WTC11 (cell line): ENCODE data around the gene SMPX. TPM values are rescaled to one million over a fixed set of nuclear protein-coding genes. Genes with fewer than 3 reads are reported as not detected.

Experiments
- ATAC-seq: fragments of 200-7000 bp; cut with Tn5 transposase; 2 replicates; pipeline ENCODE4 v1.10.0; 2021; ENCODE audit warnings: mild to moderate bottlenecking, moderate library complexity
- CTCF ChIA-PET: fragments of 300-600 bp; sonication (Branson Sonifier 250); formaldehyde crosslinking; loops from one replicate; lab custom pipeline; 2021; ENCODE audit warnings: antibody characterized with exemption; lab: Charles Lee
- POLR2A ChIA-PET: fragments of 350-600 bp; sonication (Branson Sonifier 250); formaldehyde crosslinking; loops from one replicate; lab custom pipeline; 2021; ENCODE audit warnings: antibody characterized with exemption; lab: Charles Lee
- DNase-seq: peaks from one replicate; pipeline ENCODE4 v3.0.0; 2021; ENCODE audit warnings: low spot score
- H3K27ac Mint-ChIP-seq: 2 replicates; pipeline ENCODE4 v1.8.0; 2021; ENCODE audit warnings: mixed read lengths
- H3K27me3 Mint-ChIP-seq: 2 replicates; pipeline ENCODE4 v1.8.0; 2021; ENCODE audit warnings: low read depth, mild to moderate bottlenecking, moderate library complexity, mixed read lengths
- H3K36me3 Mint-ChIP-seq: 2 replicates; pipeline ENCODE4 v1.8.0; 2021; ENCODE audit warnings: mixed read lengths
- H3K4me1 Mint-ChIP-seq: 2 replicates; pipeline ENCODE4 v1.8.0; 2022; ENCODE audit warnings: mixed read lengths
- H3K4me3 Mint-ChIP-seq: 2 replicates; pipeline ENCODE4 v1.8.0; 2021; ENCODE audit warnings: mild to moderate bottlenecking, moderate library complexity, mixed read lengths
- H3K9me3 Mint-ChIP-seq: 2 replicates; pipeline ENCODE4 v1.8.0; 2021; ENCODE audit warnings: mixed read lengths
- AFF4 ChIP-seq: sonication (generic); formaldehyde crosslinking; IDR thresholded peaks from 2 replicates; pipeline ENCODE4 v1.8.1; 2023; ENCODE audit warnings: mild to moderate bottlenecking, missing genetic modification reagents, borderline replicate concordance
- ATF2 ChIP-seq: sonication (generic); formaldehyde crosslinking; IDR thresholded peaks from 2 replicates; pipeline ENCODE4 v1.8.1; 2022; ENCODE audit warnings: low read depth, missing genetic modification reagents, borderline replicate concordance
- ATF3 ChIP-seq: sonication (generic); formaldehyde crosslinking; conservative IDR thresholded peaks from 2 replicates; pipeline ENCODE4 v1.8.1; 2022; ENCODE audit warnings: mild to moderate bottlenecking, missing genetic modification reagents
- CDX4 ChIP-seq: fragments of 250-450 bp; sonication (Bioruptor Pico); IDR thresholded peaks from 2 replicates; pipeline ENCODE4 v1.9.0; 2021; ENCODE audit warnings: moderate library complexity, mild to moderate bottlenecking, inconsistent platforms, borderline replicate concordance
- GABPB1 ChIP-seq: sonication (generic); formaldehyde crosslinking; IDR thresholded peaks from 2 replicates; pipeline ENCODE4 v1.8.1; 2023; ENCODE audit warnings: mild to moderate bottlenecking, missing genetic modification reagents
- IRF1 ChIP-seq: sonication (generic); formaldehyde crosslinking; IDR thresholded peaks from 2 replicates; pipeline ENCODE4 v1.8.0; 2023; ENCODE audit warnings: missing genetic modification reagents
- IRF2 ChIP-seq: sonication (generic); formaldehyde crosslinking; IDR thresholded peaks from 2 replicates; pipeline ENCODE4 v1.8.0; 2022; ENCODE audit warnings: low read depth, missing genetic modification reagents, borderline replicate concordance
- MYBL2 ChIP-seq: sonication (generic); formaldehyde crosslinking; IDR thresholded peaks from 2 replicates; pipeline ENCODE4 v1.8.1; 2023; ENCODE audit warnings: mild to moderate bottlenecking, moderate library complexity, missing genetic modification reagents
- PREB ChIP-seq: sonication (generic); formaldehyde crosslinking; IDR thresholded peaks from 2 replicates; pipeline ENCODE4 v1.8.1; 2022; ENCODE audit warnings: mild to moderate bottlenecking, missing genetic modification reagents, moderate library complexity, borderline replicate concordance
- PRRX2 ChIP-seq: fragments of 250-450 bp; sonication (Bioruptor Pico); IDR thresholded peaks from 2 replicates; pipeline ENCODE4 v1.8.0; 2021; ENCODE audit warnings: mild to moderate bottlenecking
- RELA ChIP-seq: sonication (generic); formaldehyde crosslinking; IDR thresholded peaks from 2 replicates; pipeline ENCODE4 v1.8.1; 2022; ENCODE audit warnings: missing genetic modification reagents, mild to moderate bottlenecking, borderline replicate concordance
- TEAD4 ChIP-seq: sonication (generic); formaldehyde crosslinking; IDR thresholded peaks from 2 replicates; pipeline ENCODE4 v1.8.0; 2022; ENCODE audit warnings: mild to moderate bottlenecking, missing genetic modification reagents
- TP53 ChIP-seq: sonication (generic); formaldehyde crosslinking; IDR thresholded peaks from 2 replicates; pipeline ENCODE4 v1.8.1; 2023; ENCODE audit warnings: mild to moderate bottlenecking, missing genetic modification reagents
- ZNF232 ChIP-seq: sonication (generic); formaldehyde crosslinking; IDR thresholded peaks from 2 replicates; pipeline ENCODE4 v1.8.0; 2022; ENCODE audit warnings: mild to moderate bottlenecking, missing genetic modification reagents
- ZNF317 ChIP-seq: sonication (generic); formaldehyde crosslinking; IDR thresholded peaks from 2 replicates; pipeline ENCODE4 v1.8.1; 2023; ENCODE audit warnings: low read depth, mild to moderate bottlenecking, moderate library complexity, missing genetic modification reagents, borderline replicate concordance
- ZNF396 ChIP-seq: fragments of 250-450 bp; sonication (Bioruptor Pico); IDR thresholded peaks from 2 replicates; pipeline ENCODE4 v1.8.0; 2021; ENCODE audit warnings: mild to moderate bottlenecking, moderate library complexity, borderline replicate concordance
- total RNA-seq: library from RNA; stranded (reverse); gene quantifications from 3 replicates; pipeline ENCODE4 v1.2.3, GENCODE V29; 2021

Gene SMPX
- total RNA-seq, 1 experiment from 2014 or later = not detected

- Mint-ChIP-seq H3K36me3 (no peaks in the 10 kb centered on the region), H3K4me1 (peaks cover 7% of the 10 kb centered on the region; the same call in 1 of the 2 replicates), H3K27me3 (peaks cover 3% of the 10 kb centered on the region; the same call in 1 of the 2 replicates), H3K27ac (no peak overlapping the region), H3K9me3 (no peaks in the 10 kb centered on the region), H3K4me3 (no peak overlapping the region)
- TF ChIP-seq RELA (CRISPR knock-in tag) (no peak), TEAD4 (no peak), ZNF396 (CRISPR knock-in tag) (no peak), IRF2 (CRISPR knock-in tag) (no peak), ATF3 (CRISPR knock-in tag) (no peak), PRRX2 (CRISPR knock-in tag) (no peak), CDX4 (no peak), GABPB1 (CRISPR knock-in tag) (no peak), TP53 (CRISPR knock-in tag) (no peak), AFF4 (CRISPR knock-in tag) (no peak), ZNF317 (no peak), PREB (CRISPR knock-in tag) (no peak), IRF1 (CRISPR knock-in tag) (no peak), ZNF232 (CRISPR knock-in tag) (no peak), MYBL2 (no peak), ATF2 (no peak)
- DNase-seq (no peak), ATAC-seq (no peak)
- ChIA-PET POLR2A (no interaction called here), CTCF (interaction anchor here (1.1 to 2.1 kb wide), 2 partner anchors 69 to 1127 kb away, joined by 3 to 8 read pairs; no protein-coding TSS in a partner anchor)
Observed at GRCh38 chrX:21656587-21657317, 101.2 kb downstream of the SMPX start.

Other genes with a start within 250 kb of the SMPX start
- gene KLHL34, start 99.8 kb downstream of the SMPX start, total RNA-seq = 1.6 TPM in 3 replicates
- gene MBTPS2, start 81.5 kb upstream of the SMPX start, total RNA-seq = 8.4 to 9.8 TPM (median 9.1 TPM) in 3 replicates
- 0.78 to 1.4 TPM (median 0.82 TPM) in 3 replicates for gene YY2, start 97.9 kb upstream of the SMPX start, total RNA-seq
- gene SMS, start 182.6 kb upstream of the SMPX start, total RNA-seq = 170 to 173 TPM (median 172 TPM) in 3 replicates